HepG2 (cell line): ENCODE data around the gene PDE4D. TPM values are rescaled to one million over a fixed set of nuclear protein-coding genes. Genes with fewer than 3 reads are reported as not detected.
A peak's percentile ranks its signal among the peaks of the same experiment; 100 is the strongest.

Experiments used
- AHR ChIP-seq: IDR thresholded peaks from 2 replicates; pipeline ENCODE4 v1.6.1; 2018; ENCODE audit warnings: missing genetic modification reagents, missing compliant biosample characterization
- CEBPB ChIP-seq: IDR thresholded peaks from 2 replicates; pipeline ENCODE4 v1.6.1; 2011; ENCODE audit warnings: low read depth, low read length, improper control_type of control experiment, borderline replicate concordance
- CEBPZ ChIP-seq: IDR thresholded peaks from 2 replicates; pipeline ENCODE4 v1.6.1; 2012; ENCODE audit warnings: low read length, improper control_type of control experiment
- DNMT1 ChIP-seq: sonication (generic); formaldehyde crosslinking; IDR thresholded peaks from 2 replicates; pipeline ENCODE4 v1.5.1; 2020; ENCODE audit warnings: mild to moderate bottlenecking, missing genetic modification reagents
- DPF2 ChIP-seq: sonication (generic); formaldehyde crosslinking; IDR thresholded peaks from 2 replicates; pipeline ENCODE4 v1.4.0; 2020; ENCODE audit warnings: mild to moderate bottlenecking, low read depth, missing genetic modification reagents, borderline replicate concordance
- DZIP1 ChIP-seq: sonication (generic); formaldehyde crosslinking; IDR thresholded peaks from 2 replicates; pipeline ENCODE4 v1.5.0; 2020; ENCODE audit warnings: mild to moderate bottlenecking, missing genetic modification reagents
- GLI4 ChIP-seq: sonication (generic); formaldehyde crosslinking; IDR thresholded peaks from 2 replicates; pipeline ENCODE4 v1.5.1; 2020; ENCODE audit warnings: missing genetic modification reagents, mild to moderate bottlenecking, moderate library complexity, borderline replicate concordance
- GZF1 ChIP-seq: sonication (generic); formaldehyde crosslinking; IDR thresholded peaks from 2 replicates; pipeline ENCODE4 v1.5.1; 2020; ENCODE audit warnings: mild to moderate bottlenecking, missing genetic modification reagents
- HMG20B ChIP-seq: conservative IDR thresholded peaks from 2 replicates; pipeline ENCODE4 v1.6.1; 2016; ENCODE audit warnings: missing genetic modification reagents, missing compliant biosample characterization
- HNRNPL ChIP-seq: fragments of 200-400 bp; formaldehyde crosslinking; IDR thresholded peaks from 2 replicates; pipeline ENCODE4 v1.6.1; 2017; ENCODE audit warnings: mild to moderate bottlenecking, low read depth, low read length
- HOXA5 ChIP-seq: sonication (generic); formaldehyde crosslinking; IDR thresholded peaks from 2 replicates; pipeline ENCODE4 v1.4.0; 2020; ENCODE audit warnings: missing genetic modification reagents
- JDP2 ChIP-seq: sonication (generic); formaldehyde crosslinking; IDR thresholded peaks from 2 replicates; pipeline ENCODE4 v1.8.1; 2022; ENCODE audit warnings: missing genetic modification reagents, borderline replicate concordance
- PREB ChIP-seq: sonication (generic); formaldehyde crosslinking; IDR thresholded peaks from 2 replicates; pipeline ENCODE4 v1.4.0; 2020; ENCODE audit warnings: missing genetic modification reagents
- RARG ChIP-seq: sonication (generic); formaldehyde crosslinking; IDR thresholded peaks from 2 replicates; pipeline ENCODE4 v1.4.0; 2020; ENCODE audit warnings: low read depth, mild to moderate bottlenecking, missing genetic modification reagents
- ZBTB46 ChIP-seq: sonication (generic); formaldehyde crosslinking; IDR thresholded peaks from 2 replicates; pipeline ENCODE4 v1.4.0; 2020; ENCODE audit warnings: mild to moderate bottlenecking, missing genetic modification reagents, borderline replicate concordance
- ZMYM2 ChIP-seq: sonication (generic); formaldehyde crosslinking; IDR thresholded peaks from 2 replicates; pipeline ENCODE4 v1.8.0; 2022; ENCODE audit warnings: mild to moderate bottlenecking, missing genetic modification reagents
- ZNF329 ChIP-seq: sonication (generic); formaldehyde crosslinking; IDR thresholded peaks from 2 replicates; pipeline ENCODE4 v1.9.0; 2021; ENCODE audit warnings: low read depth, mild to moderate bottlenecking, missing genetic modification reagents
- ZNF354B ChIP-seq: sonication (generic); formaldehyde crosslinking; IDR thresholded peaks from 2 replicates; pipeline ENCODE4 v1.8.0; 2022; ENCODE audit warnings: mild to moderate bottlenecking, missing genetic modification reagents
- ZNF543 ChIP-seq: sonication (generic); formaldehyde crosslinking; IDR thresholded peaks from 2 replicates; pipeline ENCODE4 v1.4.0; 2020; ENCODE audit warnings: mild to moderate bottlenecking, missing genetic modification reagents
- ZNF816 ChIP-seq: sonication (generic); formaldehyde crosslinking; IDR thresholded peaks from 2 replicates; pipeline ENCODE4 v1.8.0; 2022; ENCODE audit warnings: missing genetic modification reagents, mild to moderate bottlenecking, borderline replicate concordance
- polyA plus RNA-seq, 8 experiments: library from polyadenylated mRNA; depleted of rRNA in 3 of 8; stranded (reverse) in 7 of 8; unstranded in 1 of 8; fragments of >200 nt; fragmentation: Illumina TruSeq in 4 of 8; extraction: Trizol in 4 of 8; gene quantifications; 2 replicates each; pipeline versions ENCODE4 v1.2.1 to v1.2.3, GENCODE V29; 2011 to 2016; ENCODE audit warnings: low read depth in 4 of 8, missing spikeins in 1 of 8, mixed read lengths in 1 of 8; ENCODE audit not compliant: insufficient read depth in 1 of 8
- total RNA-seq, 5 experiments: library from RNA; depleted of rRNA; stranded (reverse); fragments of >200 nt; fragmentation: Illumina TruSeq; extraction: Trizol; gene quantifications; 2 replicates each; pipeline ENCODE4 v1.2.3, GENCODE V29; 2016; ENCODE audit warnings: low read depth in 1 of 5

The PDE4D gene
- total and polyA plus RNA-seq, 2 of the 13 experiments (the other 11 are each of a cell fraction or from before 2014, with no cell fraction given) = 7.0 to 12.2 TPM

GRCh38 chr5:59562756-59563389 lies 330.7 kb downstream of the PDE4D start (continued):
- no peak for TF ChIP-seq DZIP1 (CRISPR knock-in tag)
- no peak for TF ChIP-seq PREB (CRISPR knock-in tag)
- no peak for TF ChIP-seq DNMT1
- no peak for TF ChIP-seq GLI4 (CRISPR knock-in tag)
- 0 out of 2 replicates have a peak, but pooled peaks have one; percentile 3 for TF ChIP-seq CEBPB
- TF ChIP-seq DPF2 (CRISPR knock-in tag) = no peak
- TF ChIP-seq ZNF329 (CRISPR knock-in tag) = no peak
- no peak for TF ChIP-seq RARG (CRISPR knock-in tag)
- TF ChIP-seq ZNF543 (CRISPR knock-in tag) = no peak
- TF ChIP-seq HMG20B (CRISPR knock-in tag) = no peak
- no peak for TF ChIP-seq GZF1 (CRISPR knock-in tag)
- TF ChIP-seq ZMYM2 (CRISPR knock-in tag) = no peak
- TF ChIP-seq CEBPZ = no peak
- TF ChIP-seq JDP2 (CRISPR knock-in tag) = no peak
- no peak for TF ChIP-seq HNRNPL
- no peak for TF ChIP-seq ZNF354B (CRISPR knock-in tag)
- TF ChIP-seq AHR (CRISPR knock-in tag) = no peak
- TF ChIP-seq ZBTB46 = no peak
- TF ChIP-seq ZNF816 = no peak
- no peak for TF ChIP-seq HOXA5 (CRISPR knock-in tag)
